HepG2 (cell line): ENCODE measurements around the gene NLRP6.

Experiments
- ARHGAP35 ChIP-seq: sonication (generic); formaldehyde crosslinking; IDR thresholded peaks from 2 replicates; pipeline ENCODE4 v1.9.0; 2022; ENCODE audit warnings: mild to moderate bottlenecking, inconsistent platforms, moderate library complexity, missing genetic modification reagents, borderline replicate concordance
- ATF7 ChIP-seq, 2 experiments: fragments of 450-650 bp in 1 of 2; sonication (generic) in 1 of 2; formaldehyde crosslinking in 1 of 2; IDR thresholded peaks; 2 replicates each; pipeline versions ENCODE4 v1.4.0 to v1.6.1; 2016 to 2020; ENCODE audit warnings: antibody characterized with exemption in 1 of 2, mild to moderate bottlenecking in 1 of 2, missing genetic modification reagents in 1 of 2
- NPAS2 ChIP-seq: sonication (generic); formaldehyde crosslinking; IDR thresholded peaks from 2 replicates; pipeline ENCODE4 v1.8.0; 2022; ENCODE audit warnings: mild to moderate bottlenecking, missing genetic modification reagents, borderline replicate concordance
- POLR2A ChIP-seq, 2 experiments: IDR thresholded peaks; 2 replicates each; pipeline ENCODE4 v1.6.1; 2011; ENCODE audit warnings: low read depth in 2 of 2, low read length in 2 of 2, mild to moderate bottlenecking in 1 of 2, moderate library complexity in 1 of 2; ENCODE audit not compliant: insufficient read depth in 1 of 2
- POLR2AphosphoS5 ChIP-seq: IDR thresholded peaks from 2 replicates; pipeline ENCODE4 v1.6.1; 2012; ENCODE audit warnings: low read depth, low read length
- RXRB ChIP-seq: IDR thresholded peaks from 2 replicates; pipeline ENCODE4 v1.6.1; 2016; ENCODE audit warnings: borderline replicate concordance, missing genetic modification reagents, missing compliant biosample characterization
- ZFP1 ChIP-seq: IDR thresholded peaks from 2 replicates; pipeline ENCODE4 v1.6.1; 2016
- ZNF143 ChIP-seq: sonication (generic); formaldehyde crosslinking; IDR thresholded peaks from 2 replicates; pipeline ENCODE4 v1.4.0; 2020; ENCODE audit warnings: missing genetic modification reagents
- ZNF703 ChIP-seq: sonication (generic); formaldehyde crosslinking; IDR thresholded peaks from 2 replicates; pipeline ENCODE4 v1.5.1; 2020; ENCODE audit warnings: missing genetic modification reagents, mild to moderate bottlenecking, moderate library complexity, borderline replicate concordance
- TF ChIP-seq, protein P1 (sequence below): IDR thresholded peaks from 2 replicates; pipeline ENCODE4 v1.6.1; 2016; ENCODE audit warnings: missing compliant biosample characterization, missing genetic modification reagents, borderline replicate concordance

DNA sequence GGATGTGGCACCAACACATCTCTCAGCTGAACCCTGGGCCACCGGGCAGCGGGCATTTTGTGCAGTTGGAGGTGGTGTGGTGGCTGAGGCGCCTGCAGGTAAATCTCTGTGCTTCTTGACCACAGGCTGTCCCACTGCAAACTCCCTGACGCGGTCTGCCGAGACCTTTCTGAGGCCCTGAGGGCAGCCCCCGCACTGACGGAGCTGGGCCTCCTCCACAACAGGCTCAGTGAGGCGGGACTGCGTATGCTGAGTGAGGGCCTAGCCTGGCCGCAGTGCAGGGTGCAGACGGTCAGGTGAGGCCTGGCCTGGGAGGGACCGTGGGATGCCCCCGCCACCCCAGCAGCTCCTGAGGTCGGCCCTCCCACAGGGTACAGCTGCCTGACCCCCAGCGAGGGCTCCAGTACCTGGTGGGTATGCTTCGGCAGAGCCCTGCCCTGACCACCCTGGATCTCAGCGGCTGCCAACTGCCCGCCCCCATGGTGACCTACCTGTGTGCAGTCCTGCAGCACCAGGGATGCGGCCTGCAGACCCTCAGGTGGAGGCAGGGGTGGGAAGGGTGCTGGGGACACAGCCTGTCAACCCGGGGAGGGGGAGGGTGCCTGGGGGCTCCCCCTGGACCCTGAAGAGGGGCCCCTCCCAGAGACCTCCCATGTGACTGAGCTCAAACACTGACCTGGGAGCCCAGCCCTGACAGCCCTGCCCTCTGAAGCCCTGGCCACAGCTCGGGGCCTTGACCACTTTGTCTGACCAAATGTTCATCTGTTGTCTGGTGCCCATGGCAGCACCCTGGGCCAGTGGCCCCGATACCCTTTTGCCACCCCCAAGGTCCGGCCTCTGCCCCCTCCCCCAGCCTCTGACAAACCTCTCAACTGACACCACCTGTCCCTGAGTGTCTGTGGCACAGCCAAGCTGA, 6.2 kb downstream of the NLRP6 start:
- TF ChIP-seq POLR2AphosphoS5 (no peak), NPAS2 (no peak), RXRB (CRISPR knock-in tag) (no peak), POLR2A (IDR thresholded peaks at IDR 0.05; ENCODE audit: insufficient read depth in 1 of 2, low read depth in 2 of 2, low read length in 2 of 2) (no peak), ZNF703 (CRISPR knock-in tag) (no peak), ARHGAP35 (CRISPR knock-in tag) (no peak), ZNF143 (CRISPR knock-in tag) (no peak), ATF7 (IDR thresholded peaks at IDR 0.05) (no peak), ATF7 (CRISPR knock-in tag; IDR thresholded peaks at IDR 0.05) (no peak), ZFP1 (CRISPR knock-in tag) (no peak)
- TF ChIP-seq, protein P1, sequence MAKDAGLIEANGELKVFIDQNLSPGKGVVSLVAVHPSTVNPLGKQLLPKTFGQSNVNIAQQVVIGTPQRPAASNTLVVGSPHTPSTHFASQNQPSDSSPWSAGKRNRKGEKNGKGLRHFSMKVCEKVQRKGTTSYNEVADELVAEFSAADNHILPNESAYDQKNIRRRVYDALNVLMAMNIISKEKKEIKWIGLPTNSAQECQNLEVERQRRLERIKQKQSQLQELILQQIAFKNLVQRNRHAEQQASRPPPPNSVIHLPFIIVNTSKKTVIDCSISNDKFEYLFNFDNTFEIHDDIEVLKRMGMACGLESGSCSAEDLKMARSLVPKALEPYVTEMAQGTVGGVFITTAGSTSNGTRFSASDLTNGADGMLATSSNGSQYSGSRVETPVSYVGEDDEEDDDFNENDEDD (CRISPR knock-in tag) = no peak
